Right lobe of liver (tissue), 6 donors: ENCODE results near the gene PRM2. TPM values are rescaled to one million over a fixed set of nuclear protein-coding genes. Genes with fewer than 3 reads are reported as not detected.

ENCODE experiments used
- ATAC-seq, 4 donors: fragments of 200-7000 bp; cut with Tn5 transposase; one replicate each; pipeline ENCODE4 v1.9.1; 2020; ENCODE audit warnings: mild to moderate bottlenecking in 4 of 4, moderate library complexity in 4 of 4
- DNase-seq, 3 donors: peaks; one replicate each; pipeline ENCODE4 v3.0.0-alpha.2; 2020
- H3K27ac ChIP-seq, 3 donors: fragments of 200-600 bp; one replicate each; pipeline ENCODE4 v1.8.0; 2022
- H3K27me3 ChIP-seq, 2 donors: fragments of 200-600 bp; one replicate each; pipeline ENCODE4 v1.8.0; 2022
- H3K36me3 ChIP-seq, 4 donors: fragments of 200-600 bp; sonication (generic) in 1 of 4; one replicate each; pipeline versions ENCODE4 v1.5.1 to v1.8.0; 2017 to 2022; ENCODE audit warnings: control low read depth in 1 of 4
- H3K4me1 ChIP-seq, 4 donors: fragments of 200-600 bp; sonication (generic) in 1 of 4; one replicate each; pipeline versions ENCODE4 v1.5.1 to v1.8.0; 2017 to 2022; ENCODE audit warnings: control low read depth in 1 of 4
- H3K4me3 ChIP-seq, 3 donors: fragments of 200-600 bp; one replicate each; pipeline ENCODE4 v1.8.0; 2022
- H3K9me3 ChIP-seq, 4 donors: fragments of 200-600 bp; sonication (generic) in 1 of 4; one replicate each; pipeline versions ENCODE4 v1.5.1 to v1.8.0; 2017 to 2022; ENCODE audit warnings: control low read depth in 1 of 4
- POLR2A ChIP-seq: fragments of 450-650 bp; IDR thresholded peaks from one replicate; pipeline ENCODE4 v1.6.1; 2017; ENCODE audit warnings: antibody characterized with exemption, mild to moderate bottlenecking
- WGBS: methylation state at CpG from one replicate; pipeline ENCODE4 v1.1.6; 2018; ENCODE audit warnings: low coverage, low lambda C conversion rate; ENCODE audit not compliant: insufficient coverage; ENCODE audit errors: missing lambda C conversion rate; 5-methylcytosine and 5-hydroxymethylcytosine counted together
- intact Hi-C, 2 donors: fragments of 100-400 bp; cut with DNase I; formaldehyde crosslinking; loops; one replicate each; pipeline versions ENCODE4 v1.11.2 to v1.14.1; 2022
- total RNA-seq, 6 experiments: library from RNA; depleted of rRNA in 2 of 6; stranded (reverse); fragments of >200 nt in 2 of 6; fragmentation: NEBNext Ultra II Directional in 3 of 6; extraction: Animal tissue kit (Norgen Biotek cat#: 25700) in 3 of 6; gene quantifications; one replicate each; pipeline versions ENCODE4 v1.1.0 to v1.2.4, GENCODE V29; 2016 to 2023
- TF ChIP-seq, protein P1 (sequence below), 4 donors: fragments of 200-600 bp in 3 of 4; fragments of 450-650 bp in 1 of 4; IDR thresholded peaks; one replicate each; pipeline versions ENCODE4 v1.5.1 to v1.8.0; 2016 to 2022; ENCODE audit warnings: antibody characterized with exemption in 4 of 4, mild to moderate bottlenecking in 2 of 4
- donor health status: DM: no; HTN: yes; CAD: no.
- donor health status: DM: no; HTN: no; CAD: no.
- donor health status: DM: no; HTN: no; CAD: no.
- donor health status: DM: no; HTN: yes; CAD: no.
- donor health status: DM: no; HTN: yes; CAD: no.

The PRM2 gene
- total RNA-seq, 6 experiments from 2014 or later, result not detected

DNA sequence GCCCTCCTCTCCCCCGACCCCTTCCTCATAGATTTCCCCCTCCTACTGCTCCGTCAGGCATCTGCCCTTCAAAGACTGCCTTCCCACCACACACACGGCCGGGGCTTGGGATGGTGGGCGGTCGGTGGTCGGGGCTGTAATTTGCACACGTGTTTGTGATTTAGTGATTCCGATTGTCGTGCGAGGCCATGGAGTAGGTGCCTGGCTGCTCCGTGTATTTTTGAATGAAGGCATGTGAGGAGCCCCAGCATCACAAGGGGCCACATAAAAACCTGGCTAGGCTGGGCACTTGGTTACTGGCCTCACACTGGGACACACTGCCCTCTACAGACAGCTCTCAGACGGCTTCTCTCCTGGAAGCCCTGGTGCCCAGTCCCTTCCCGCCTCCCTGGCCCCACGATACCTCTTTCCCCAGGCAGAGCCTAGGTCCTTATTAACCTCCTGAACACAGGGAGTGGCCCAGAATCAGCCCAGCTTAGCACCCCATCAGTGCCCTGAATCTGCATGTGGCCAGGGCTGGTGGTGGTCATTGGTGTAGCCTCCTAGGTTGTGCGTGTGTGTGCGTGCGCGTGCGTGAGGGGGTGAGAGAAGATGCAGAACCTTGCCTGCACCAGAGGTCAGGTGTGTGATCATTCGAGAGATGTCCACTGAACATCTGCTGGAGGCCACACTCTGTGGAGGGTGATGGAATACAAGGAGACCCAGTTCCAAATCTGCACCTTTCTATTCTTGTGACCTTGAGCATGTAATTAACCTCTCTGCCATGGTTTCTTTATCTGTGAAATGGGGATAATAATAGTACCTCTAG lies 18.9 kb downstream of the PRM2 start:
- DNase-seq (peak; percentile 76 to 77 (median 77)), ATAC-seq (peak; percentile 48 to 65 (median 59))
- intact Hi-C loops, result loop anchor here (5.0 to 10.0 kb wide), 2 partner anchors 53 to 285 kb away; no protein-coding TSS in a partner anchor
- Histone ChIP-seq H3K9me3 (no peaks in the 10 kb centered on the region), H3K4me1 (peaks cover 0 to 31% (median 9%) of the 10 kb centered on the region in 4 donors), H3K27me3 (no peaks in the 10 kb centered on the region), H3K36me3 (no peaks in the 10 kb centered on the region), H3K4me3 (peak overlapping the region; percentile 76 to 92 (median 89)), H3K27ac (peak overlapping the region; percentile 90 to 96 (median 94))
- TF ChIP-seq, protein P1, sequence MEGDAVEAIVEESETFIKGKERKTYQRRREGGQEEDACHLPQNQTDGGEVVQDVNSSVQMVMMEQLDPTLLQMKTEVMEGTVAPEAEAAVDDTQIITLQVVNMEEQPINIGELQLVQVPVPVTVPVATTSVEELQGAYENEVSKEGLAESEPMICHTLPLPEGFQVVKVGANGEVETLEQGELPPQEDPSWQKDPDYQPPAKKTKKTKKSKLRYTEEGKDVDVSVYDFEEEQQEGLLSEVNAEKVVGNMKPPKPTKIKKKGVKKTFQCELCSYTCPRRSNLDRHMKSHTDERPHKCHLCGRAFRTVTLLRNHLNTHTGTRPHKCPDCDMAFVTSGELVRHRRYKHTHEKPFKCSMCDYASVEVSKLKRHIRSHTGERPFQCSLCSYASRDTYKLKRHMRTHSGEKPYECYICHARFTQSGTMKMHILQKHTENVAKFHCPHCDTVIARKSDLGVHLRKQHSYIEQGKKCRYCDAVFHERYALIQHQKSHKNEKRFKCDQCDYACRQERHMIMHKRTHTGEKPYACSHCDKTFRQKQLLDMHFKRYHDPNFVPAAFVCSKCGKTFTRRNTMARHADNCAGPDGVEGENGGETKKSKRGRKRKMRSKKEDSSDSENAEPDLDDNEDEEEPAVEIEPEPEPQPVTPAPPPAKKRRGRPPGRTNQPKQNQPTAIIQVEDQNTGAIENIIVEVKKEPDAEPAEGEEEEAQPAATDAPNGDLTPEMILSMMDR (IDR thresholded peaks at IDR 0.05), result peak; percentile 64 to 80 (median 74)
- TF ChIP-seq POLR2A, result no peak
- WGBS, result 2% methylated on average over 14 of the region's 21 CpGs

DNA sequence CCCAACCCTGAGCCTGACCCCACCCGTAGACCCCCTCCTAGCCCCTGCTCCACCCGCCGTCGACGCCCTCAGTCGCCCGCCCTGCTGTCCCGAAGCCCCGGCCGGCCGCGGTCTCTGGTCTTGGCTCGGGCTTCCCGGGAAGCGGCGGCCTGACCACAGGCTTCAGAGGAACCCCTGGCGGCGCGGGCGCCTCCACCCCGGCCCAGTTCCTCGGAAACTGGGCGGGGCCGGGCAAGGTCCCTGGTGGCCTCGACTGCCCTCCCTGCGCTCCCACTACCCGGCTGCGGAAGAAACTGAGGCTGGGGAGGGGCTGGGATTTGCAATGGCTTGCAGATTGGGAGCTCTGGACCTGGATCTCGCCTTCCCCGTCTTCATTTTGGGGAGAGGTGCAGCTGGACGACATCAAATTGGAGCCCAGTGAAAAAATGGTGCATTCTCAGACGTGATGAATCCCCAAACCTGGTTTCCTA lies 19.6 kb downstream of the PRM2 start:
- Histone ChIP-seq H3K9me3 (no peaks in the 10 kb centered on the region), H3K27me3 (no peaks in the 10 kb centered on the region), H3K27ac (peak overlapping the region; percentile 90 to 96 (median 94)), H3K36me3 (no peaks in the 10 kb centered on the region), H3K4me1 (peaks cover 0 to 31% (median 9%) of the 10 kb centered on the region in 4 donors), H3K4me3 (peak overlapping the region; percentile 76 to 92 (median 89))
- intact Hi-C loops, result loop anchor here (5.0 to 10.0 kb wide), 2 partner anchors 52 to 284 kb away; no protein-coding TSS in a partner anchor
- TF ChIP-seq, protein P1 (IDR thresholded peaks at IDR 0.05), result no peak
- no peak for TF ChIP-seq POLR2A
- DNase-seq (peak; percentile 72 to 78 (median 73)), ATAC-seq (peak; percentile 23 to 36 (median 32))
- 0% methylated on average over 19 of the region's 32 CpGs for WGBS

DNA sequence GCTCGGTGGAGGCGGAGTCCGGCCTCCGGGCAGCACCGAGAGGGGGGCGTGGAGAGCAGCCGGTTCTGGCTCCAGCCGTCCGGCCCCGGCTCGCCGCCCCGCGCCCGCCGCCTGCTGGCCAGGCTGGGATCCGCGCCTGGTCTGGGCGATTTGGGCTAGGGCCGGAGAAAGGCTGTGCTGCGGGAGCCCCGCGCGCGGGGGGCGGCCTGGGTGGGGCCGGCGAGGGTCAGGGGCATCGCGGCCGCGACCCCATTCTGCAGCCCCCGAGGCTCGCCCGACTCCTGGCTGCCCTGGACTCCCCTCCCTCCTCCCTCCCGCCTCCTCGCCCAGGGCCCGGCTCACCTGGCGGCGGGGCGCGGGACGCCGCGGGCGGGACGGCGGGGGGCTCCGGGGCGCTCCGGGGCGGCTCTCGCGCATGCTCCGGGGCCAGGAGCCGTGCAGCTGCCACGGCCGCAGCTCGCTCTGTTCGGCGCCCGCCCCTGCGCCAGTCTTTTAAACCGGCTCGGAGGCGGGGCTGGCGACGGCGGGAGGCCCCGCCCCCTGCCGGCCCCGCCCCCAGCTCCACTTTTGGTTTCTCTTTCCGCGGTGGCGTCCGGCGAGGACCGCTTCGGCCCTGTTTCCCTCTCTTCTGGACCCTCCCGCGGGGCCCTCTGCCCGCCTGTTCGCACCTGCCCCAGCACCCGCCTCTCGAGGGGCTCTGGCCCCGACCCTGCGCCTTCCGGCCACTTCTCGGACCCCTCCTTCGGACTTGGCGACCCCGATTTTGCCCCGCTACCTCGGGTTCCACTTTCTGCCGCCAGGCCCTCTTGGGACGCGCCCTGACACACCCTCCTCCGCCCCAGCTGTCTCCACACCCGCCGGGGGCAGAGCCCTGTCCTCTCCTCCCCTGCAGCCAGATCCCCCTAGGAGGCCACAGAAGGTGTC lies 20.3 kb downstream of the PRM2 start, which contains the start of gene SOCS1:
TSS of gene SOCS1 (minus strand) at position 468 of the 924 bp plus-strand sequence. CDS start 726 bp downstream, outside the sequence.
- TF ChIP-seq POLR2A, result peak; percentile 100
- TF ChIP-seq, protein P1 (IDR thresholded peaks at IDR 0.05), result peak; percentile 72 to 97 (median 86)
- intact Hi-C loops, result loop anchor here (5.0 to 10.0 kb wide), 2 partner anchors 51 to 284 kb away; no protein-coding TSS in a partner anchor
- DNase-seq, result peak; percentile 90

More for the DNA sequence above, 20.3 kb downstream of the PRM2 start, which contains the start of gene SOCS1:
- Histone ChIP-seq H3K4me1 (peaks cover 0 to 31% (median 9%) of the 10 kb centered on the region in 4 donors), H3K27me3 (no peaks in the 10 kb centered on the region), H3K36me3 (no peaks in the 10 kb centered on the region), H3K27ac (peak within 1 kb of the TSS; percentile 90 to 96 (median 94)), H3K9me3 (no peaks in the 10 kb centered on the region), H3K4me3 (peak within 1 kb of the TSS; percentile 76 to 92 (median 89))
- WGBS, result 0% methylated on average over 6 of the region's 100 CpGs
- ATAC-seq, result peak; percentile 64 to 77 (median 75)
